GM12878 (cell line): ENCODE data around the gene RNASEH2A. TPM values are rescaled to one million over a fixed set of nuclear protein-coding genes. Genes with fewer than 3 reads are reported as not detected.

Experiments
- ATAC-seq: fragments of 200-7000 bp; cut with Tn5 transposase; 3 replicates; pipeline ENCODE4 v1.9.1; 2020; ENCODE audit warnings: mild to moderate bottlenecking, moderate library complexity
- BruUV-seq: library from RNA; stranded (reverse); fragments of 400-500 nt; replicated peaks from 2 replicates; lab custom pipeline; 2021; lab: Mats Ljungman, UMichigan
- CTCF ChIA-PET: fragments of 300-600 bp; sonication (Branson Sonifier 250); formaldehyde crosslinking; extraction: SDS; loops from one replicate; lab custom pipeline; 2021; ENCODE audit warnings: inconsistent platforms; lab: Yijun Ruan, JAX
- POLR2A ChIA-PET: fragments of 350-600 bp; formaldehyde crosslinking; extraction: SDS; loops from one replicate; lab custom pipeline; 2021; ENCODE audit warnings: inconsistent platforms; lab: Charles Lee
- RAD21 ChIA-PET: fragments of 300-600 bp; sonication (Branson Sonifier 250); formaldehyde crosslinking; loops from one replicate; lab custom pipeline; 2023; ENCODE audit warnings: antibody characterized with exemption; ENCODE audit not compliant: unreplicated experiment; lab: Charles Lee
- SMC1A ChIA-PET: fragments of 300-600 bp; sonication (Branson Sonifier 250); formaldehyde crosslinking; loops from one replicate; lab custom pipeline; 2023; ENCODE audit not compliant: unreplicated experiment, uncharacterized antibody; lab: Charles Lee
- DNase-seq: peaks from one replicate; pipeline ENCODE4 v3.0.0-alpha.2; 2011; ENCODE audit warnings: low read depth, low spot score
- FAIRE-seq: peaks from 3 replicates; lab custom pipeline; 2011; peaks lifted over from hg19 to GRCh38; lab: Jason Lieb, UNC
- H2AFZ ChIP-seq: 2 replicates; pipeline ENCODE4 v1.6.0; 2011; ENCODE audit warnings: low read depth, low read length, control low read depth; ENCODE audit not compliant: control insufficient read depth
- H3K27ac ChIP-seq: 2 replicates; pipeline ENCODE4 v1.5.1; 2011; ENCODE audit warnings: control low read depth; ENCODE audit not compliant: control insufficient read depth, insufficient read depth
- H3K27me3 ChIP-seq, 2 experiments: replicated peaks in 1 of 2; 2 replicates each; pipeline versions ENCODE4 v1.6.0 to v1.6.1; 2011; ENCODE audit warnings: low read length in 1 of 2; ENCODE audit not compliant: control insufficient read depth in 2 of 2, insufficient read depth in 2 of 2
- H3K36me3 ChIP-seq, 2 experiments: 2 replicates each; pipeline ENCODE4 v1.5.1; 2011; ENCODE audit warnings: low read length in 1 of 2; ENCODE audit not compliant: control insufficient read depth in 2 of 2, insufficient read depth in 2 of 2
- H3K4me1 ChIP-seq: 2 replicates; pipeline ENCODE4 v1.6.1; 2011; ENCODE audit warnings: mild to moderate bottlenecking, low read length, moderate library complexity, mixed read lengths; ENCODE audit not compliant: control insufficient read depth, insufficient read depth
- H3K4me2 ChIP-seq: 2 replicates; pipeline ENCODE4 v1.6.0; 2011; ENCODE audit warnings: control low read depth; ENCODE audit not compliant: control insufficient read depth, insufficient read depth
- H3K4me3 ChIP-seq: fragments of 200-600 bp; sonication (generic); 2 replicates; pipeline ENCODE4 v1.5.1; 2016
- H3K79me2 ChIP-seq: 2 replicates; pipeline ENCODE4 v1.6.0; 2011; ENCODE audit warnings: low read length; ENCODE audit not compliant: control insufficient read depth, insufficient read depth
- H3K9ac ChIP-seq: 2 replicates; pipeline ENCODE4 v1.8.0; 2011; ENCODE audit warnings: low read length, control low read depth, mixed read lengths; ENCODE audit not compliant: control insufficient read depth, insufficient read depth
- H3K9me3 ChIP-seq: replicated peaks from 3 replicates; pipeline ENCODE4 v1.5.1; 2011; ENCODE audit warnings: mild to moderate bottlenecking, low read length; ENCODE audit not compliant: control insufficient read depth, insufficient read depth
- H4K20me1 ChIP-seq: 2 replicates; pipeline ENCODE4 v1.6.0; 2011; ENCODE audit not compliant: control insufficient read depth, insufficient read depth
- CBX5 ChIP-seq: sonication (generic); IDR thresholded peaks from 2 replicates; pipeline ENCODE4 v1.6.1; 2016; ENCODE audit warnings: low read depth, moderate library complexity, mild to moderate bottlenecking, inconsistent platforms
- CEBPZ ChIP-seq: fragments of 150-350 bp; IDR thresholded peaks from 2 replicates; pipeline ENCODE4 v1.6.1; 2016; ENCODE audit warnings: low read depth, low read length
- EGR1 ChIP-seq, 2 experiments: IDR thresholded peaks; 1 replicate in 1 of 2; 2 replicates in 1 of 2; pipeline ENCODE4 v1.6.1; 2011 to 2012; ENCODE audit warnings: low read depth in 2 of 2, low read length in 2 of 2, borderline replicate concordance in 1 of 2, mild to moderate bottlenecking in 1 of 2, moderate library complexity in 1 of 2
- JUNB ChIP-seq: IDR thresholded peaks from 2 replicates; pipeline ENCODE4 v1.6.1; 2016; ENCODE audit warnings: antibody characterized with exemption, mild to moderate bottlenecking
- LARP7 ChIP-seq: fragments of 450-650 bp; IDR thresholded peaks from 2 replicates; pipeline ENCODE4 v1.6.1; 2017; ENCODE audit warnings: mild to moderate bottlenecking
- MEF2A ChIP-seq: IDR thresholded peaks from 2 replicates; pipeline ENCODE4 v1.6.1; 2011; ENCODE audit warnings: low read depth, mild to moderate bottlenecking, low read length, moderate library complexity; ENCODE audit not compliant: insufficient read depth
- MLLT1 ChIP-seq: fragments of 450-650 bp; IDR thresholded peaks from 2 replicates; pipeline ENCODE4 v1.6.1; 2016; ENCODE audit warnings: mild to moderate bottlenecking
- POLR2AphosphoS5 ChIP-seq: IDR thresholded peaks from 2 replicates; pipeline ENCODE4 v1.6.1; 2011; ENCODE audit warnings: mild to moderate bottlenecking, low read length, inconsistent platforms
- RAD51 ChIP-seq: fragments of 450-650 bp; IDR thresholded peaks from 2 replicates; pipeline ENCODE4 v1.6.1; 2016; ENCODE audit warnings: moderate library complexity, mild to moderate bottlenecking, inconsistent platforms
- SMARCA5 ChIP-seq: fragments of 450-650 bp; IDR thresholded peaks from 2 replicates; pipeline ENCODE4 v1.6.1; 2017; ENCODE audit warnings: mild to moderate bottlenecking
- WGBS: methylation state at CpG from one replicate; pipeline ENCODE4 v1.1.6; 2016; ENCODE audit warnings: low lambda C conversion rate; ENCODE audit not compliant: insufficient replicate concordance, insufficient coverage; ENCODE audit errors: missing lambda C conversion rate; 5-methylcytosine and 5-hydroxymethylcytosine counted together
- in situ Hi-C: fragments of 300-500 bp; cut with MboI; formaldehyde crosslinking; loops from 9 replicates; pipeline ENCODE4 v1.14.3; 2018; ENCODE audit warnings: mixed read lengths
- intact Hi-C: fragments of 100-400 bp; cut with micrococcal nuclease; formaldehyde crosslinking; loops from one replicate; pipeline ENCODE4 v1.14.2; 2022; ENCODE audit not compliant: unreplicated experiment
- polyA plus RNA-seq, 11 experiments: library from polyadenylated mRNA; depleted of rRNA in 4 of 11; unstranded in 6 of 11; stranded (reverse) in 5 of 11; fragments of >200 nt; fragmentation: Nextera tagmentation in 4 of 11; fragmentation: Illumina TruSeq in 1 of 11; extraction: Ambion mirVana in 4 of 11; extraction: Trizol in 1 of 11; gene quantifications; 1 replicate in 1 of 11; 2 replicates in 10 of 11; pipeline versions ENCODE4 v1.2.1 to v1.2.3, GENCODE V29; 2011 to 2016; ENCODE audit warnings: inconsistent platforms in 2 of 11, missing spikeins in 2 of 11, low read depth in 1 of 11
- total RNA-seq, 4 experiments: library from RNA; depleted of rRNA in 3 of 4; stranded (reverse); fragments of >200 nt in 3 of 4; fragmentation: Illumina TruSeq in 1 of 4; extraction: Trizol in 1 of 4; gene quantifications; 2 replicates each; pipeline versions ENCODE4 v1.2.1 to v1.2.3, GENCODE V29; 2013 to 2021

The RNASEH2A gene
- total and polyA plus RNA-seq, 10 of the 15 experiments (the other 5 are each of a cell fraction or from before 2014, with no cell fraction given): 17.4 to 103 (median 40.4) TPM

- no peak for TF ChIP-seq CEBPZ
- peak; percentile 84 for TF ChIP-seq JUNB
- TF ChIP-seq MEF2A: 0 out of 2 replicates have a peak, but pooled peaks have one; percentile 12
- TF ChIP-seq CBX5: no peak
- TF ChIP-seq EGR1 (IDR thresholded peaks at IDR 0.05; ENCODE audit: borderline replicate concordance in 1 of 2, low read depth in 2 of 2, low read length in 2 of 2): peak in 1 of 2 experiments; percentile 20; a peak in 1 of 3 replicates
- no peak for TF ChIP-seq POLR2AphosphoS5
- TF ChIP-seq RAD51: no peak
- 0 out of 2 replicates have a peak, but pooled peaks have one; percentile 23 for TF ChIP-seq SMARCA5
These were observed 23.0 kb upstream of the RNASEH2A start (continued) for GRCh38 chr19:12783291-12783848.

GRCh38 chr19:12783849-12784393 lies 22.5 kb upstream of the RNASEH2A start:
- peak overlapping the region; percentile 65 for H3K9ac ChIP-seq
- H2AFZ ChIP-seq: no peak overlapping the region; the same call in 1 of the 2 replicates
- WGBS: 9% methylated on average over 17 of the region's 19 CpGs
- in situ Hi-C loops (no loop called here), intact Hi-C loops (loop anchor here (5.0 to 10.0 kb wide), 2 partner anchors 172 to 1689 kb away; partner anchors contain the start of genes ZNF490 and ZNF791)
- ChIA-PET SMC1A (interaction anchor here (8.4 kb wide), 1 partner anchor 12 kb away, joined by 240 read pairs; the partner anchor contains the start of gene JUNB), RAD21 (interaction anchor here (2.7 kb wide), 1 partner anchor 12 kb away, joined by 23 read pairs; no protein-coding TSS in a partner anchor), POLR2A (interaction anchor here (9.3 kb wide), 1 partner anchor 10 kb away, joined by 303 read pairs; the partner anchor contains the start of gene JUNB), CTCF (interaction anchor here (12.1 kb wide), 1 partner anchor 12 kb away, joined by 537 read pairs; the partner anchor contains the start of gene JUNB)
- peak overlapping the region; percentile 77 for H3K4me2 ChIP-seq
- ATAC-seq: no peak
- H3K4me1 ChIP-seq: peaks cover 78% of the 10 kb centered on the region
- FAIRE-seq: no peak
- no peaks in the 10 kb centered on the region for H3K36me3 ChIP-seq
- H3K4me3 ChIP-seq: no peak overlapping the region; the same call in 1 of the 2 replicates
- TF ChIP-seq LARP7: no peak
- peak; percentile 3 for TF ChIP-seq POLR2AphosphoS5
- no peak for TF ChIP-seq MLLT1
- H3K79me2 ChIP-seq: peaks cover 13% of the 10 kb centered on the region
- H4K20me1 ChIP-seq: no peaks in the 10 kb centered on the region
- H3K9me3 ChIP-seq: no peaks in the 10 kb centered on the region
- DNase-seq: no peak
- H3K27ac ChIP-seq: peak overlapping the region; percentile 97
- no TSS peak for BruUV-seq
- no peaks in the 10 kb centered on the region for H3K27me3 ChIP-seq
